ENCODE results near the gene LCE2D.
"Not testable (repeated sequence)": the region's sequence is repeated elsewhere in the genome, so short reads cannot be mapped to it uniquely, and the experiment has no call there.

LCE2D gene

DNA sequence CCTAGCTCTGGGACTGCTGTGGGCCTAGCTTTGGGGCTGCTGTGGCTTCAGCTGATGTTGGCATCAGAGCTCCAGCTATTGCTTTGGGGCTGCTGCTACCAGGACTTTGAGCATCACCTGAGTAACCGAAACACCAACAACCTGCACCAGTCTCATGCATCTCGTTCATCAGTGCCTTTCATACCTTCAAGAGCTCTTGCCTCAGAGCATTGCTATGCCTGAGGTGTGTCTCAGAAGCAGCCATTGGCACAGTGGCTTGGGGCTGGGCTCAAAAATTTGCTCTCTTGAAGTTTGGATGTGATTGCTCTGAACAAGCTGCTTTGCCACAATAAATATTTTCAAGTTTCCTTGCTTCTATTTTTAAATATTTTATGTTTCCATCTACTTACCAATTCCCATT is 6.7 kb upstream of the LCE2D start:
- Histone ChIP-seq H3K9ac (ENCODE audit: low read length) (no peak overlapping the region), H3K79me2 (ENCODE audit: insufficient read depth, low read length) (no peaks in the 10 kb centered on the region), H3K9me2 (ENCODE audit: low read depth, low read length) (no peaks in the 10 kb centered on the region), H3K9me3 (ENCODE audit: low read length) (no peaks in the 10 kb centered on the region), H4K20me1 (ENCODE audit: insufficient read depth, low read length) (no peaks in the 10 kb centered on the region), H3K4me3 (ENCODE audit: low read depth, low read length, poor library complexity, severe bottlenecking) (no peak overlapping the region), H3K27me3 (ENCODE audit: insufficient read depth, low read length) (no peaks in the 10 kb centered on the region), H3K27ac (ENCODE audit: low read depth, low read length, poor library complexity, severe bottlenecking) (no peak overlapping the region), H3F3A (ENCODE audit: insufficient read depth, low read length) (no peaks in the 10 kb centered on the region), H3K4me2 (ENCODE audit: low read length) (no peak overlapping the region), H3K36me3 (ENCODE audit: insufficient read depth, low read length) (no peaks in the 10 kb centered on the region), H2AFZ (ENCODE audit: low read length) (no peak overlapping the region), H3K4me1 (ENCODE audit: insufficient read depth, low read length, severe bottlenecking) (no peaks in the 10 kb centered on the region)
- TF ChIP-seq EZH2 (IDR thresholded peaks at IDR 0.05; ENCODE audit: borderline replicate concordance, low read length) (no peak), CTCF (IDR thresholded peaks at IDR 0.05; ENCODE audit: low read length) (no peak)

DNA sequence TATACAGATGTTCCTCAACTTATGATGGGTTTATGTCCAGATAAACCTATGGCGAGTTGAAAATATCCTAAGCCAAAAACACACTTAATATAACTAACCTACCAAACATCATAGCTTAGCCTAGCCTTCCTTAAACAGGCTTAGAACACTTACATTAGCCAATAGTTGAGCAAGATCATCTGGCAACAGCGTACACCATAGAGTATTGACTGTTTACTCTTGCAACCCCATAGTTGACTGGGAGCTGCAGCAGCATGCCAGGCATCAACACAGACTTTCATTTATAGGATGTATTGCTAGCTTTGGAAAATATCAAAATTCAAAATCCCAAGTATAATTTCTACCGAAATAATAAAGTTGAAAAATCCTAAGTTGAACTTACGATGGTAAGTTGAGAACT is 5.5 kb upstream of the LCE2D start:
- H3K9me3 ChIP-seq (ENCODE audit: low read length) = no peaks in the 10 kb centered on the region

DNA sequence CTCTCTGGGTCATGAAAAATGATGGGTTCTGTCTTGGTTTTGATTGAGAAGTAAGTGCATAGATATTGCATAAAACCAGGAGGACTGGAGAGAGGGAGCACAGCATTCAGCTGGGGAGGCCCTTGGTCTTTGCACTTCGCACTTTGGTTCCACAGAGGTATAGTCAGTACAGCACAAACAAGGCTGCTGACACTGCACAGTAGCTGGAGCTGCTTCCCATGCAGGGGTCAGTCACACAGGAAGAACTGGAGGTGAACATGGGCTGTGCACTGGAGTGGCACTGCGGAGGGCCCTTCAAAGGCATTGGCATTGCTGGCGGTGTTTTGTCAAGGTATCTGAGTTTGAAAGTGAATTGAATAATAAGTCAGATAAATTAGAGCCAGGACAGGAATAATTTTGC is 4.5 kb upstream of the LCE2D start:
- Histone ChIP-seq H3K27ac (ENCODE audit: low read depth, low read length, poor library complexity, severe bottlenecking) (no peak overlapping the region), H3K4me2 (ENCODE audit: low read length) (no peak overlapping the region), H3K27me3 (ENCODE audit: insufficient read depth, low read length) (no peaks in the 10 kb centered on the region), H3K9me2 (ENCODE audit: low read depth, low read length) (no peaks in the 10 kb centered on the region), H3K4me3 (ENCODE audit: low read depth, low read length, poor library complexity, severe bottlenecking) (no peak overlapping the region), H4K20me1 (ENCODE audit: insufficient read depth, low read length) (no peaks in the 10 kb centered on the region), H3K79me2 (ENCODE audit: insufficient read depth, low read length) (no peaks in the 10 kb centered on the region), H2AFZ (ENCODE audit: low read length) (no peak overlapping the region), H3K4me1 (ENCODE audit: insufficient read depth, low read length, severe bottlenecking) (no peaks in the 10 kb centered on the region), H3K9me3 (ENCODE audit: low read length) (no peaks in the 10 kb centered on the region), H3K9ac (ENCODE audit: low read length) (no peak overlapping the region), H3K36me3 (ENCODE audit: insufficient read depth, low read length) (no peaks in the 10 kb centered on the region), H3F3A (ENCODE audit: insufficient read depth, low read length) (no peaks in the 10 kb centered on the region)
- TF ChIP-seq EZH2 (IDR thresholded peaks at IDR 0.05; ENCODE audit: borderline replicate concordance, low read length) (no peak), CTCF (IDR thresholded peaks at IDR 0.05; ENCODE audit: low read length) (no peak)

More for the DNA sequence above, 5.5 kb upstream of the LCE2D start:
- Histone ChIP-seq H3K4me3 (ENCODE audit: low read depth, low read length, poor library complexity, severe bottlenecking) (no peak overlapping the region), H3K27me3 (ENCODE audit: insufficient read depth, low read length) (no peaks in the 10 kb centered on the region), H3K36me3 (ENCODE audit: insufficient read depth, low read length) (no peaks in the 10 kb centered on the region), H3K9me2 (ENCODE audit: low read depth, low read length) (no peaks in the 10 kb centered on the region), H3F3A (ENCODE audit: insufficient read depth, low read length) (no peaks in the 10 kb centered on the region), H3K4me1 (ENCODE audit: insufficient read depth, low read length, severe bottlenecking) (no peaks in the 10 kb centered on the region), H3K79me2 (ENCODE audit: insufficient read depth, low read length) (no peaks in the 10 kb centered on the region), H2AFZ (ENCODE audit: low read length) (no peak overlapping the region), H3K4me2 (ENCODE audit: low read length) (no peak overlapping the region), H4K20me1 (ENCODE audit: insufficient read depth, low read length) (no peaks in the 10 kb centered on the region), H3K9ac (ENCODE audit: low read length) (no peak overlapping the region), H3K27ac (ENCODE audit: low read depth, low read length, poor library complexity, severe bottlenecking) (no peak overlapping the region)
- TF ChIP-seq EZH2 (IDR thresholded peaks at IDR 0.05; ENCODE audit: borderline replicate concordance, low read length) (no peak), CTCF (IDR thresholded peaks at IDR 0.05; ENCODE audit: low read length) (no peak)

GRCh38 chr1:152666171-152666570 is 3.0 kb downstream of the LCE2D start:
- not testable (repeated sequence) for H3K9me2 ChIP-seq (ENCODE audit: low read depth, low read length); H3K27me3 ChIP-seq (ENCODE audit: insufficient read depth, low read length); H3K4me2 ChIP-seq (ENCODE audit: low read length); H3K9ac ChIP-seq (ENCODE audit: low read length); H3K9me3 ChIP-seq (ENCODE audit: low read length); H2AFZ ChIP-seq (ENCODE audit: low read length); H3K4me1 ChIP-seq (ENCODE audit: insufficient read depth, low read length, severe bottlenecking); H3K36me3 ChIP-seq (ENCODE audit: insufficient read depth, low read length); H3K27ac ChIP-seq (ENCODE audit: low read depth, low read length, poor library complexity, severe bottlenecking); H3K79me2 ChIP-seq (ENCODE audit: insufficient read depth, low read length); H4K20me1 ChIP-seq (ENCODE audit: insufficient read depth, low read length); H3K4me3 ChIP-seq (ENCODE audit: low read depth, low read length, poor library complexity, severe bottlenecking); H3F3A ChIP-seq (ENCODE audit: insufficient read depth, low read length)

All from OCI-LY1 (cell line).